SJSA1 (cell line): ENCODE measurements around the gene RPP40. TPM values are rescaled to one million over a fixed set of nuclear protein-coding genes. Genes with fewer than 3 reads are reported as not detected.

ENCODE experiments used
- DNase-seq, 2 experiments: peaks; one replicate each; pipeline ENCODE4 v3.0.0-alpha.2; 2015 to 2020; ENCODE audit warnings: low spot score in 2 of 2, low read depth in 1 of 2
- H3K27ac ChIP-seq: fragments of 250-450 bp; sonication (Bioruptor Pico); 2 replicates; pipeline ENCODE4 v1.5.1; 2020; ENCODE audit warnings: mild to moderate bottlenecking, moderate library complexity
- H3K27me3 ChIP-seq: fragments of 250-450 bp; sonication (Bioruptor Pico); replicated peaks from 2 replicates; pipeline ENCODE4 v1.5.1; 2020; ENCODE audit warnings: mild to moderate bottlenecking, moderate library complexity
- H3K36me3 ChIP-seq: fragments of 250-450 bp; sonication (Bioruptor Pico); 2 replicates; pipeline ENCODE4 v1.5.1; 2020; ENCODE audit warnings: mild to moderate bottlenecking
- H3K4me1 ChIP-seq: fragments of 250-450 bp; sonication (Bioruptor Pico); replicated peaks from 2 replicates; pipeline ENCODE4 v1.6.1; 2021; ENCODE audit warnings: mild to moderate bottlenecking
- H3K4me3 ChIP-seq: fragments of 250-450 bp; sonication (Bioruptor Pico); 2 replicates; pipeline ENCODE4 v1.5.1; 2020; ENCODE audit warnings: mild to moderate bottlenecking
- H3K9me3 ChIP-seq: fragments of 250-450 bp; sonication (Bioruptor Pico); replicated peaks from 2 replicates; pipeline ENCODE4 v1.5.1; 2020; ENCODE audit warnings: mild to moderate bottlenecking
- total RNA-seq: library from RNA; depleted of rRNA; stranded (reverse); fragments of >200 nt; shearing (Covaris generic); gene quantifications from 2 replicates; pipeline ENCODE4 v1.2.3, GENCODE V29; 2014; rRNA removed

The RPP40 gene
- total RNA-seq, 1 experiment from 2014 or later = 17.5 TPM

DNA sequence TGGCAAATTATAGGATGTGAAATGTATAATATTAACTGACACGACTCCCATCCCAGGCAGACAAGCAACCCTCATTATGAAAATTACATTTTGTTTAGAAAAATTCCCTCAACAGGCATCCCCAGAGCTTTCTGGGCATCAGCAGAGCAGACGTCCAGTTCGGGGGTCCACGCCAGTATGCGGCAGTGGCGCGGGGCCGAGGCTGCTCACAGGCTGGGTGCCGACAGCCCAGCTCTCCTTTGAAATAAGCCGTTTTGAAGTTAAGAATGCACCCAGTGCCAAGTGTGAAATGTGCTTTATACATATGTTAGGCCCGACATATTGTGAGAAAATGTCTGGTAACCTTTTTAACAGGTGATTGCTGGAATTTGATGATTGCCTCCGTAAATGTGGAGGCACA is 50.4 kb downstream of the RPP40 start:
- Histone ChIP-seq H3K4me1 (no peaks in the 10 kb centered on the region), H3K27me3 (no peaks in the 10 kb centered on the region; the same call in 1 of the 2 replicates), H3K27ac (no peak overlapping the region), H3K9me3 (no peaks in the 10 kb centered on the region), H3K4me3 (no peak overlapping the region), H3K36me3 (peaks cover 47% of the 10 kb centered on the region)
- DNase-seq = peak in 1 of 2 experiments; percentile 28

DNA sequence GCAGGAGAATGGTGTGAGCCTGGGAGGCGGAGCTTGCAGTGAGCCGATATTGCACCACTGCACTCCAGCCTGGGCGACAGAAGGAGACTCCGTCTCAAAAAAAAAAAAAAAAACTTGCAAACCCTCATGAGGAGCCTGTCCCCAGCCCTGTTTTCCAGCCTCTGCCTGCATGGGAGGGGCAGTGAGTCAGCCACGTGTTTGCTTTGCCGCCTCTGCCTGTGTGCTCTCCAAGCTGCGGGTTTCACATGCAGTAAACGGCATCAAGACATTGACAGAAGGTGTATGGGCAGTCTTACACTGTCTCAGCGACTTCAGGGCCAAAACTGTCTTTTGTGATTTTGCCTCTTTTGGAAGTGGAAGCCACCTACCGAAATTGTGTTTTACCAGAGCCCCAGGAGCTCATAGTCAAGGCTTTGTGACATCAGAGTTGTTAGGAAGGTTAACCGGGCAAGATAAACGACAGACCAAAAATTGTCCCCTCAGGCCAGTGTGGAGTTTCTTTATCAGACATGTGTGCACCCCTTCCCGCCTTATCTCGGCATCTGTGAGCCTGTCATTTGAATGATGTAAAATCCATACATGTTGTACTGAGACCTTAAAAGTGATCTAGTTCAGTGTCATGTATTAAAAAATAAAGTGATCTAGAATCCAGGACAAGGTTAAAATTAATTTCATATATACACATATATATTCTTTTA is 52.9 kb downstream of the RPP40 start:
- Histone ChIP-seq H3K4me1 (no peaks in the 10 kb centered on the region), H3K27ac (no peak overlapping the region), H3K9me3 (no peaks in the 10 kb centered on the region), H3K27me3 (no peaks in the 10 kb centered on the region; the same call in 1 of the 2 replicates), H3K36me3 (peaks cover 51% of the 10 kb centered on the region), H3K4me3 (no peak overlapping the region)
- DNase-seq = no peak

GRCh38 chr6:4950076-4950475 is 53.8 kb downstream of the RPP40 start:
- H3K4me3 ChIP-seq = no peak overlapping the region
- H3K36me3 ChIP-seq = peaks cover 55% of the 10 kb centered on the region
- no peaks in the 10 kb centered on the region for H3K4me1 ChIP-seq
- no peaks in the 10 kb centered on the region for H3K9me3 ChIP-seq
- no peak overlapping the region for H3K27ac ChIP-seq
- peak in 1 of 2 experiments; percentile 14 for DNase-seq
- no peaks in the 10 kb centered on the region for H3K27me3 ChIP-seq

GRCh38 chr6:4948781-4949450 is 54.9 kb downstream of the RPP40 start:
- H3K9me3 ChIP-seq = no peaks in the 10 kb centered on the region
- peak in 1 of 2 experiments; percentile 22 for DNase-seq
- peaks cover 57% of the 10 kb centered on the region for H3K36me3 ChIP-seq
- no peaks in the 10 kb centered on the region for H3K27me3 ChIP-seq
- H3K27ac ChIP-seq = no peak overlapping the region
- H3K4me3 ChIP-seq = no peak overlapping the region
- no peaks in the 10 kb centered on the region for H3K4me1 ChIP-seq

DNA sequence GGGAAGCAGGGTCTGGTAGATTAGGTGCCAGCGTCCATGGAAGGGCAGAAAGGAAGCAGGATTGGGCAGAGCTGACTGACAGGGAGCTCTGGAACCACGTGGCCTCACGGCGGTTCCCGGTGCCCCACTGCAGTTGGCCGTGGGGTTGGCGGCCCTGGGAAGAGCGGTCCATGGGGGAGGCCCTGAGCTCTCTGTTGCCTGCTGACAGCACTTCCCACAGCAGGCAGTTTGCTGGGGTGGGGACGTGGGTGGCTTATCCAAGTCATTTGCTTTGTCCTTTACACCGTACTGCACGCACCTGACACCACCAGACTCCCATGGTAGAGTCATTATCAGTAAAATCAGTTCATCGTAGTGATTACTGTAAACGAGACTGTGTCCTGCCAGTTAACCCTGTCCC is 56.1 kb downstream of the RPP40 start:
- Histone ChIP-seq H3K4me1 (peaks cover 6% of the 10 kb centered on the region), H3K27me3 (no peaks in the 10 kb centered on the region), H3K9me3 (no peaks in the 10 kb centered on the region), H3K27ac (no peak overlapping the region), H3K36me3 (peaks cover 54% of the 10 kb centered on the region), H3K4me3 (no peak overlapping the region)
- DNase-seq = no peak

DNA sequence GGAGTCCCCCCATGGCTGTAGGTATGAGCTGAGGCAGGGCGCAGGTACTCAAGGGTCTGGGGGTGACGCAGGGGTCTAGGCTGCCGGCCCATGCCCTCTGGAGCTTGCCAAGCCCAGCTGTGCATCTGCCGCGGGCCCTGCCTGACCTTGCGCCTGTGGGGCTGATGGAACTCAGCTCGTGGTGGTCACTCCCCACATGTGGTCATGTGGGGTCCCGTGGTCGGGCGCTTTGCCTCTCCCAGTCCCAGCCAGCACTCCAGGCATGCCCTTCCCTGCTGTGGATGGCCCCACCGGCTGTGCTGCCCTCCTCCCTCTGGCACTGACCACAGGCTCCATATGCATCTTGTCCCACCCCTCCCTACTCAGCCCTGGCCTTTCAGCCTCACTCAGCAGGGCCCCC is 57.3 kb downstream of the RPP40 start:
- Histone ChIP-seq H3K4me3 (no peak overlapping the region), H3K36me3 (peaks cover 42% of the 10 kb centered on the region), H3K9me3 (no peaks in the 10 kb centered on the region), H3K4me1 (peaks cover 18% of the 10 kb centered on the region), H3K27me3 (no peaks in the 10 kb centered on the region), H3K27ac (no peak overlapping the region)
- DNase-seq = no peak

Other genes starting within 250 kb of the RPP40 start
- gene CDYL, start 227.6 kb downstream of the RPP40 start, total RNA-seq = 23.9 and 36.1 TPM in 2 replicates
- 0.19 and 0.32 TPM in 2 replicates for gene PPP1R3G, start 81.3 kb upstream of the RPP40 start, total RNA-seq